ENCODE results near the gene HS3ST6.

DNA sequence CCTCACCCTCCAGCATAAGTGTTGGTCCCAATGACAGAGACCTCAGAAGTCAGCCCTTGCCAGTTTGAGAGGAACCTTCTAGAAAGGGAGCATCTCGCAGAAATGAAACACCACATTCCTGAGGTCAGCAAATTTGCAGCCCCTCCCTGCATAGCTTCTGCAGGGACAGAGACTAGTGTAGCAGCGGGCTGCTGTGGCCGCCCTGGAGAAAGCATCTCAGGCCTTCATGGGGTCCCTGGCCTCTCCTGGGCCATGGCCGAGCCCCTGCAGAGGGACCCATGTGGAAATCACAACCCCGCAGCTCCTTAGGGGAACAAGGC is 11.4 kb downstream of the HS3ST6 start:
- TF ChIP-seq CTCF (conservative IDR thresholded peaks at IDR 0.05; ENCODE audit: low read length) (no peak), EZH2phosphoT487 (IDR thresholded peaks at IDR 0.05; ENCODE audit: borderline replicate concordance, low read depth, low read length) (no peak)

Measured in OCI-LY7 (cell line).